HL-60 (cell line): ENCODE data around the gene RHOB.

ENCODE experiments used
- DNase-seq, 2 experiments: peaks; one replicate each; pipeline ENCODE4 v3.0.0-alpha.2; 2010 to 2020; ENCODE audit warnings: low read depth in 1 of 2, low spot score in 1 of 2
- H3K27ac ChIP-seq: fragments of 250-450 bp; sonication (Bioruptor Pico); replicated peaks from 2 replicates; pipeline ENCODE4 v1.5.1; 2020; ENCODE audit warnings: mild to moderate bottlenecking, moderate library complexity
- H3K27me3 ChIP-seq: fragments of 250-450 bp; sonication (Bioruptor Pico); 2 replicates; pipeline ENCODE4 v1.5.1; 2021; ENCODE audit warnings: mild to moderate bottlenecking, moderate library complexity; ENCODE audit not compliant: insufficient read depth, poor library complexity, severe bottlenecking
- H3K4me3 ChIP-seq: replicated peaks from 2 replicates; pipeline ENCODE4 v1.5.1; 2011; ENCODE audit warnings: mild to moderate bottlenecking, control low read depth, low read length; ENCODE audit not compliant: insufficient read depth
- GABPA ChIP-seq: IDR thresholded peaks from 2 replicates; pipeline ENCODE4 v1.6.1; 2012; ENCODE audit warnings: low read depth
- POLR2AphosphoS5 ChIP-seq: IDR thresholded peaks from 2 replicates; pipeline ENCODE4 v1.6.1; 2012; ENCODE audit warnings: low read depth
- REST ChIP-seq: IDR thresholded peaks from 2 replicates; pipeline ENCODE4 v1.6.1; 2012; ENCODE audit warnings: low read depth; ENCODE audit not compliant: insufficient replicate concordance
- SPI1 ChIP-seq: IDR thresholded peaks from 2 replicates; pipeline ENCODE4 v1.6.1; 2012; ENCODE audit warnings: low read depth, mild to moderate bottlenecking, borderline replicate concordance
- TF ChIP-seq, protein P1 (sequence below): IDR thresholded peaks from one replicate; pipeline ENCODE4 v1.5.1; 2011; ENCODE audit warnings: low read length, control low read depth, inconsistent platforms; ENCODE audit not compliant: insufficient read depth

Gene RHOB

GRCh38 chr2:20483194-20483895 lies 36.5 kb downstream of the RHOB start:
- TF ChIP-seq POLR2AphosphoS5 (no peak), GABPA (no peak), SPI1 (no peak), REST (no peak)
- TF ChIP-seq, protein P1, sequence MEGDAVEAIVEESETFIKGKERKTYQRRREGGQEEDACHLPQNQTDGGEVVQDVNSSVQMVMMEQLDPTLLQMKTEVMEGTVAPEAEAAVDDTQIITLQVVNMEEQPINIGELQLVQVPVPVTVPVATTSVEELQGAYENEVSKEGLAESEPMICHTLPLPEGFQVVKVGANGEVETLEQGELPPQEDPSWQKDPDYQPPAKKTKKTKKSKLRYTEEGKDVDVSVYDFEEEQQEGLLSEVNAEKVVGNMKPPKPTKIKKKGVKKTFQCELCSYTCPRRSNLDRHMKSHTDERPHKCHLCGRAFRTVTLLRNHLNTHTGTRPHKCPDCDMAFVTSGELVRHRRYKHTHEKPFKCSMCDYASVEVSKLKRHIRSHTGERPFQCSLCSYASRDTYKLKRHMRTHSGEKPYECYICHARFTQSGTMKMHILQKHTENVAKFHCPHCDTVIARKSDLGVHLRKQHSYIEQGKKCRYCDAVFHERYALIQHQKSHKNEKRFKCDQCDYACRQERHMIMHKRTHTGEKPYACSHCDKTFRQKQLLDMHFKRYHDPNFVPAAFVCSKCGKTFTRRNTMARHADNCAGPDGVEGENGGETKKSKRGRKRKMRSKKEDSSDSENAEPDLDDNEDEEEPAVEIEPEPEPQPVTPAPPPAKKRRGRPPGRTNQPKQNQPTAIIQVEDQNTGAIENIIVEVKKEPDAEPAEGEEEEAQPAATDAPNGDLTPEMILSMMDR = no peak
- no peak for DNase-seq
- Histone ChIP-seq H3K27ac (no peak overlapping the region), H3K4me3 (no peak overlapping the region), H3K27me3 (no peaks in the 10 kb centered on the region)

- Histone ChIP-seq H3K27me3 (no peaks in the 10 kb centered on the region), H3K4me3 (no peak overlapping the region), H3K27ac (no peak overlapping the region)
- DNase-seq = no peak
- TF ChIP-seq GABPA (no peak), POLR2AphosphoS5 (no peak), REST (no peak)
Observed at GRCh38 chr2:20484034-20484617, 37.3 kb downstream of the RHOB start.

DNA sequence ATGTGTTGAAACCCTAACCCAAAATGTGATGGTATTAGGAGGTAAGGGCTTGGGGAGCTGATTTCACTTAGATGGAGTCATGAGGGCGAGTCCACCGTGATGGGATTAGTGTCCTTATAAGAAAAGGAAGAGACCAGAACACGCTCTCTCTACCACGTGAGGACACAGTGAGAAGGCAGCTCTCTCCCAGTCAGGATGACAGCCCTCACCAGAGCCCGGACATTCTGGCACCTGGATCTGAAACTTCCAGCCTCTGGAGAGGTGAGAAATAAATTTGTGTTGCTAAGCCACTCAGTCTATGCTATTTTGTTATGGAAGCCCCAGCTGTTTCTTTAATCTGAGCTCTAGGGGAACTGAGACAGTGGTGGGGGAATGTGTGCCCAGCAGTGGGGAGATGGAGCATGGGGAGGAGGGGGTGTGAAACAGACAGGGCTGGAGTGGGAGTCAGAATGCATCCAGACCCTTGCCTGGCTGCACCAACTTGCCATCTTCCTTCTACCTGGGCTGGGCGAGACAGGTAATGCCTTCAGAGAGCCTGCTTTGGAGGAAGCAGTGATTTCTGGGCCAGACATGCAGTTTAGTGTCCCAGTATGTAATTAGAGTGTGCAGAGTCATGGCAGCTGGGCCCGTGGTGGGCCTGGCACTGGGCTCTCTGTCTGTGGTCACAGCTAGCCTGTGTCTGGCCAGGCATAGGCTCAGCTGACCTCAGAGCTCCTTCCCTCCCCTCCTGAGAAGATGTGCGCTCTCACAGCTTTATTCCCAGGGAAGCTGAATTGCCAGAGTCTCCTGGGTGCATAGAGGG lies 38.1 kb downstream of the RHOB start:
- no peak for TF ChIP-seq REST
- TF ChIP-seq, protein P1 = no peak
- TF ChIP-seq GABPA = no peak
- no peak for TF ChIP-seq POLR2AphosphoS5
- TF ChIP-seq SPI1 = no peak
- H3K27me3 ChIP-seq = no peaks in the 10 kb centered on the region
- no peak overlapping the region for H3K4me3 ChIP-seq
- H3K27ac ChIP-seq = no peak overlapping the region
- DNase-seq = no peak
